Liver (tissue), 9 donors: ENCODE data around the gene AKAP13. TPM values are rescaled to one million over a fixed set of nuclear protein-coding genes. Genes with fewer than 3 reads are reported as not detected.

Experiments
- DNase-seq: peaks from one replicate; pipeline ENCODE4 v3.0.0-alpha.2; 2017; ENCODE audit warnings: low spot score
- H3K27ac ChIP-seq, 2 donors: one replicate each; pipeline ENCODE4 v1.7.0; 2013; ENCODE audit warnings: inconsistent platforms in 2 of 2, low read length in 2 of 2, control low read depth in 1 of 2, low read depth in 1 of 2, mild to moderate bottlenecking in 1 of 2
- H3K27me3 ChIP-seq, 4 donors: one replicate each; pipeline versions ENCODE4 v1.6.1 to v1.7.0; 2013; ENCODE audit warnings: low read length in 3 of 4, inconsistent platforms in 1 of 4, mild to moderate bottlenecking in 1 of 4, moderate library complexity in 1 of 4; ENCODE audit not compliant: control insufficient read depth in 4 of 4, insufficient read depth in 4 of 4
- H3K36me3 ChIP-seq, 4 donors: one replicate each; pipeline versions ENCODE4 v1.6.1 to v1.7.0; 2013; ENCODE audit warnings: low read length in 3 of 4, mild to moderate bottlenecking in 3 of 4, low read depth in 1 of 4, moderate library complexity in 1 of 4; ENCODE audit not compliant: control insufficient read depth in 4 of 4, insufficient read depth in 3 of 4
- H3K4me1 ChIP-seq, 4 donors: one replicate each; pipeline versions ENCODE4 v1.6.1 to v1.7.0; 2013; ENCODE audit warnings: low read length in 3 of 4, mild to moderate bottlenecking in 3 of 4, moderate library complexity in 1 of 4; ENCODE audit not compliant: control insufficient read depth in 4 of 4, insufficient read depth in 4 of 4
- H3K4me3 ChIP-seq, 3 donors: one replicate each; pipeline versions ENCODE4 v1.6.1 to v1.7.0; 2013; ENCODE audit warnings: low read length in 3 of 3, control low read depth in 1 of 3, low read depth in 1 of 3, mild to moderate bottlenecking in 1 of 3
- H3K9ac ChIP-seq, 2 donors: one replicate each; pipeline ENCODE4 v1.7.0; 2013; ENCODE audit warnings: low read length in 2 of 2, mild to moderate bottlenecking in 2 of 2, moderate library complexity in 2 of 2, control low read depth in 1 of 2, low read depth in 1 of 2
- H3K9me3 ChIP-seq, 4 donors: one replicate each; pipeline versions ENCODE4 v1.6.1 to v1.7.0; 2013; ENCODE audit warnings: low read length in 3 of 4; ENCODE audit not compliant: control insufficient read depth in 4 of 4
- CTCF ChIP-seq: fragments of 150-350 bp; IDR thresholded peaks from 2 replicates; pipeline ENCODE4 v1.5.1; 2017; ENCODE audit warnings: improper control_type of control experiment, low read depth, low read length; ENCODE audit not compliant: missing input control
- EGR1 ChIP-seq, 2 donors: IDR thresholded peaks; 2 replicates each; pipeline ENCODE4 v1.6.1; 2016 to 2018; ENCODE audit warnings: antibody characterized with exemption in 2 of 2, low read depth in 2 of 2
- FOXA2 ChIP-seq: IDR thresholded peaks from 2 replicates; pipeline ENCODE4 v1.6.1; 2016; ENCODE audit warnings: antibody characterized with exemption
- GABPA ChIP-seq, 2 donors: IDR thresholded peaks in 1 of 2; conservative IDR thresholded peaks in 1 of 2; 2 replicates each; pipeline ENCODE4 v1.6.1; 2016; ENCODE audit warnings: antibody characterized with exemption in 2 of 2, mild to moderate bottlenecking in 1 of 2, moderate library complexity in 1 of 2
- HNF4A ChIP-seq, 2 donors: conservative IDR thresholded peaks; 2 replicates each; pipeline ENCODE4 v1.6.1; 2016; ENCODE audit warnings: antibody characterized with exemption in 2 of 2, mild to moderate bottlenecking in 2 of 2
- HNF4G ChIP-seq: IDR thresholded peaks from 2 replicates; pipeline ENCODE4 v1.6.1; 2016; ENCODE audit warnings: antibody characterized with exemption
- MAX ChIP-seq: IDR thresholded peaks from 2 replicates; pipeline ENCODE4 v1.6.1; 2016; ENCODE audit warnings: antibody characterized with exemption
- NR2F2 ChIP-seq: IDR thresholded peaks from 2 replicates; pipeline ENCODE4 v1.6.1; 2016; ENCODE audit warnings: antibody characterized with exemption
- RAD21 ChIP-seq, 2 donors: IDR thresholded peaks; 2 replicates each; pipeline ENCODE4 v1.6.1; 2016; ENCODE audit warnings: antibody characterized with exemption in 2 of 2, mild to moderate bottlenecking in 2 of 2
- REST ChIP-seq: IDR thresholded peaks from 2 replicates; pipeline ENCODE4 v1.6.1; 2016; ENCODE audit warnings: antibody characterized with exemption, mild to moderate bottlenecking
- RXRA ChIP-seq, 2 donors: IDR thresholded peaks; 2 replicates each; pipeline ENCODE4 v1.6.1; 2017 to 2018; ENCODE audit warnings: antibody characterized with exemption in 2 of 2, mild to moderate bottlenecking in 1 of 2
- TAF1 ChIP-seq: conservative IDR thresholded peaks from 2 replicates; pipeline ENCODE4 v1.6.1; 2016; ENCODE audit warnings: antibody characterized with exemption, mild to moderate bottlenecking
- YY1 ChIP-seq: IDR thresholded peaks from 2 replicates; pipeline ENCODE4 v1.6.1; 2016; ENCODE audit warnings: antibody characterized with exemption, mild to moderate bottlenecking
- ZBTB33 ChIP-seq: IDR thresholded peaks from 2 replicates; pipeline ENCODE4 v1.6.1; 2016; ENCODE audit warnings: antibody characterized with exemption
- WGBS: extraction: QIAGEN DNeasy Blood & Tissue Kit; methylation state at CpG from one replicate; pipeline ENCODE4 v1.1.7; 2013; 5-methylcytosine and 5-hydroxymethylcytosine counted together
- polyA plus RNA-seq, 2 donors: library from polyadenylated mRNA; stranded (reverse) in 1 of 2; unstranded in 1 of 2; fragments of 200-250 nt in 1 of 2; fragments of >200 nt in 1 of 2; fragmentation: Nextera tagmentation in 1 of 2; extraction: Ambion mirVana in 1 of 2; gene quantifications; one replicate each; pipeline versions ENCODE4 v1.2.1 to v1.2.3, GENCODE V29; 2013 to 2015
- total RNA-seq, 2 donors: library from RNA; depleted of rRNA; stranded (reverse); fragments of >200 nt; gene quantifications; one replicate each; pipeline ENCODE4 v1.2.3, GENCODE V29; 2014
- donor health status: healthy.
- donor health status: healthy.
- donor health status: healthy.
- donor health status: healthy.
- donor health status: healthy.

AKAP13 gene
- total and polyA plus RNA-seq, 4 donors, result 18.6 to 92.3 (median 37.4) TPM

- TF ChIP-seq REST, result no peak
- TF ChIP-seq HNF4G, result no peak
- no peak for TF ChIP-seq RAD21 (IDR thresholded peaks at IDR 0.05)
- no peak for TF ChIP-seq TAF1
- TF ChIP-seq MAX, result no peak
Measured at GRCh38 chr15:85600001-85600400, 219.6 kb downstream of the AKAP13 start (continued).

GRCh38 chr15:85603160-85603559, 222.8 kb downstream of the AKAP13 start:
- Histone ChIP-seq H3K4me1 (peaks cover 0 to 7% (median 0%) of the 10 kb centered on the region in 4 donors), H3K9me3 (no peaks in the 10 kb centered on the region), H3K27ac (no peak overlapping the region), H3K9ac (no peak overlapping the region), H3K36me3 (peaks cover 0 to 11% (median 4%) of the 10 kb centered on the region in 4 donors), H3K27me3 (no peaks in the 10 kb centered on the region), H3K4me3 (no peak overlapping the region)
- TF ChIP-seq NR2F2 (no peak), RAD21 (IDR thresholded peaks at IDR 0.05) (no peak), FOXA2 (no peak), HNF4A (conservative IDR thresholded peaks at IDR 0.05) (no peak), HNF4G (no peak), YY1 (no peak), GABPA (IDR thresholded peaks at IDR 0.05 in 1 of 2, conservative IDR thresholded peaks at IDR 0.05 in 1 of 2) (no peak), RXRA (IDR thresholded peaks at IDR 0.05) (no peak)
- DNase-seq, result no peak
- 99% methylated on average over 1 of the region's 1 CpG for WGBS

- DNase-seq, result no peak
- no peaks in the 10 kb centered on the region for H3K27me3 ChIP-seq
- no peak overlapping the region for H3K4me3 ChIP-seq
- peaks cover 0 to 7% (median 0%) of the 10 kb centered on the region in 4 donors for H3K4me1 ChIP-seq
- H3K27ac ChIP-seq, result no peak overlapping the region
- H3K9ac ChIP-seq, result no peak overlapping the region
- H3K36me3 ChIP-seq, result peaks cover 0 to 8% (median 4%) of the 10 kb centered on the region in 4 donors
- TF ChIP-seq ZBTB33, result no peak
- TF ChIP-seq CTCF, result no peak
- no peak for TF ChIP-seq HNF4G
- TF ChIP-seq MAX, result no peak
- TF ChIP-seq HNF4A (conservative IDR thresholded peaks at IDR 0.05), result no peak
- no peak for TF ChIP-seq RAD21 (IDR thresholded peaks at IDR 0.05)
- TF ChIP-seq EGR1 (IDR thresholded peaks at IDR 0.05; ENCODE audit: low read depth in 2 of 2), result no peak
- no peak for TF ChIP-seq RXRA (IDR thresholded peaks at IDR 0.05)
- TF ChIP-seq YY1, result no peak
- no peaks in the 10 kb centered on the region for H3K9me3 ChIP-seq
- WGBS, result over 99% methylated on average over 2 of the region's 2 CpGs
Measured at GRCh38 chr15:85603703-85604102, 223.3 kb downstream of the AKAP13 start.
